ENCODE results near the gene FGD2.

Gene FGD2

DNA sequence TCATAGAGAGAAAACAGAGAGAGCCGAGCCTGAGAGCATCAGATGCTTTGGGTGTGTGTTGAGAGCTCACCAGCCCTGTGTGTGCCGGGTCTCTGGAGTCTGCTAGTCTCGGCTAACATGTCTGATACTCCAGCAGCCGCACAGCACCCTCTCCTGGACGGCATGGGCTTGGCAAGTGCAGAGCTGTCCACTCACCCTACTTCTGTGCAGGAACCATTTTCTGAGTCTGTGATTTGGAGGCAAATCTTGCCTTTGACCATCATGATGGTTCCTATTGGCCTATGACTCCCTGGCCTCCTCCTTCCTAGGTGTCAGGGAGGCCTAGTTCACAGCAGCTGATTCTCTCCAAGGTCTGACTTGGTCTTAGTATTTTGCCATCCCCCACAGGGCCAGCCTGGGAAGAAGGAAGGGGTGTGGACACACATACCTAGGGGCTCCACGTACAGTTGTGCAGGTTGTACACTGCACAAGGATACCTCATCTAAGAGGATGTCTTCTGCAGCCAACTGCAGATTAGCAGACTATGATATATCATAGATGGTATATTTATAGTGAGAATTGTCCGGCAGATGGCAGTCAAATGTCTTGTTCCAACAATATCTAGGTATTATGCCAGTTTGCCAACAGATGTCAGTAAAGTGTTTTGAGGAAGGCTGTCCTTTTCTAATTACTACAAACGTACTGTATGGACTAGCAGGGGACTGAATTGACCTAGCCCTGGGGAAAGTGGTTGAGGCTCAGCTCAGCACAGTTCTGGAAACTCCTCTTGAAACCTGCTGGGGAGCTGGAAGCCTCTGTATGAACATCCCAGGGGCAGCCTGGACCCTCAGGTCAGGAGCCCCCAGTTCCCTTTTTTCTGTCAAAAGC lies 13.0 kb downstream of the FGD2 start:
- DNase-seq, result peak; percentile 81

DNA sequence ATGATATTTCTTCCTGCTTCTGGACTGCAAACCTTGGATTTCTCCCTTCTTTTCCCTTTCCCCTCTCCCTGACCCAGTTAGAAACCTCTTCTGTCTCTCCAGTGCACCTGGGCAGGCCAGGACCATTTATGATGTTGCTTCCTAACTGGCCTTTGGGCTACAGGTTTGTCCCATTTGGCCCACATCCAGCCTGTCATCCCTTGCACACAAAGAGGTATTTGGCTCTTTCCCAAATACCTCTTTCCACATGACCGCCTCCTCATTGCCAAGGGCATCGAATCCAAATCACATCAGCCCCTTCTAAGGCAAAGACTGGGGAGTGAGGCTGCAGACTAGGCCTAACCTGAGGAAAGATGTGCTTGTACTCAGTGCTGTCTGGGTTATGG lies 13.6 kb downstream of the FGD2 start:
- no peak for DNase-seq

DNA sequence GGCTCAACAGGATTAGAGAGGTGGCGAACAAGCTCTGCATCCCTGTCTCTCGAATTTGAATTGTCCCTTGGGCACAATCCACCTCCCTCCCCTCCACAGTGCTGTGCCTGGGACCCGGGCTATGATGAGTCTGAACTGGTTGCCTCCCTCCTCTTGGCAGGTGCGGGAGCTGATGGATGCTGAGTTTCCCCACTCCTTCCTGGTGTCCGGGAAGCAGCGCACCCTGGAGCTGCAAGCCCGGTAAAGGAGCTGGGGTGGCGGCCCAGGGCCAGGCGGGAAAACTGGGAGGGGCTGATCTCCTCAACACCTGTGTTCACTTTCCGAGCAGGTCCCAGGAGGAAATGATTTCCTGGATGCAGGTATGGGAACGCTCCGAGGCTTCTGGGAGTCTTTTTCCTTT lies 14.9 kb downstream of the FGD2 start:
- DNase-seq, result no peak

DNA sequence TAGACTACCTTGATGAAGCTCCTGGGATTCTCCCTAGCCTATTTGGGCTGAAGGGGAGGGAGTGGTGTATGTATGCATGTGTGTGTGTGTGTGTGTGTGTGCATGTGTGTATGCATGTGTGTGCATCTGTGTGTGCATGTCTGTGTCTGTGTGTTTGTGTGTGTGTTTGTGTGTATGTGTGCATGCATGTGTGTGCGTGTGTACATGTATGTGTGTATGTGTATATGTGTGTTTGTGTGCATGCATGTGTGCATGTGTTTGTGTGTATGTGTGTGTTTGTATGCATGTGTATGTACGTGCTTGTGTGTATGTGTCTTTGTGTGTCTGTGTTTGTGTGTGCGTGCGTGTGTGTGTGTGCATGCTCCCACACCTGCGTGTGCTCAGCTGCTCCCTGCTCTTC lies 15.4 kb downstream of the FGD2 start:
- DNase-seq, result no peak

DNA sequence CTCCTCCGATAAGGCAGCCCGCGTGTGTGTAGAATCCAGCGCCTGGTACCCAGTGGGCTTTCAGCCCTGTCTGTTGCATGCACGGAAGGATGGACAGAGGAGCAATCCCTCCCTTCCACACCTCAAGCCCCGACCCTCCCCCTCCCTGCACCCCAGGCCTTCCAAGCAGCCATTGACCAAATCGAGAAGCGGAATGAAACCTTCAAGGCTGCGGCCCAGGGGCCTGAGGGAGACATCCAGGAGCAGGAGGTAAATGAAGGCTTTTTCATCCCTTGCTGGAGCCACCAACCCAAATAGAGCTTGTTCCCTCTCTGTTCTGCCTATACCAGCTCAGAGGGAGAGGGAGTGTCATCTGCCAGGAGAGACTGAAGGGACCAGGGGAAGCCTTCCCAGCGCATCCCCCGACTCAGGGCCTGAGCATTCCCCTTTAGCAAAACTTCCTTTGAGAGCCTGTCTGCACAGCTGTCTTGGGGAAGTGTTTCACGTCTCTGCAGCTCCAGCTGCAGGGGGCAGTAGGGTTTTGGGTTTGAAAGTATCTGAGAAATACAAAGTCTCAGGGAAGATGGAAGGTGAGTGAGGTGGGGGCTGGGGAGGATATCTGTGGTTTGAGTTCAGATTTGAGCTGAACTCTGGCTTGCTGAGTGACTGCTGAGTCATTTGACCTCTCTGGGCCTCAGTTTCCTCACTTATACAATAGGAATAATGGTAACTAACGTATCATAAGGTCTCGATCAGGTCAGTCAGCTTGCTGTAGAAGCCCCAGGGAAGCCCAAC lies 16.1 kb downstream of the FGD2 start:
- DNase-seq, result peak; percentile 58

DNA sequence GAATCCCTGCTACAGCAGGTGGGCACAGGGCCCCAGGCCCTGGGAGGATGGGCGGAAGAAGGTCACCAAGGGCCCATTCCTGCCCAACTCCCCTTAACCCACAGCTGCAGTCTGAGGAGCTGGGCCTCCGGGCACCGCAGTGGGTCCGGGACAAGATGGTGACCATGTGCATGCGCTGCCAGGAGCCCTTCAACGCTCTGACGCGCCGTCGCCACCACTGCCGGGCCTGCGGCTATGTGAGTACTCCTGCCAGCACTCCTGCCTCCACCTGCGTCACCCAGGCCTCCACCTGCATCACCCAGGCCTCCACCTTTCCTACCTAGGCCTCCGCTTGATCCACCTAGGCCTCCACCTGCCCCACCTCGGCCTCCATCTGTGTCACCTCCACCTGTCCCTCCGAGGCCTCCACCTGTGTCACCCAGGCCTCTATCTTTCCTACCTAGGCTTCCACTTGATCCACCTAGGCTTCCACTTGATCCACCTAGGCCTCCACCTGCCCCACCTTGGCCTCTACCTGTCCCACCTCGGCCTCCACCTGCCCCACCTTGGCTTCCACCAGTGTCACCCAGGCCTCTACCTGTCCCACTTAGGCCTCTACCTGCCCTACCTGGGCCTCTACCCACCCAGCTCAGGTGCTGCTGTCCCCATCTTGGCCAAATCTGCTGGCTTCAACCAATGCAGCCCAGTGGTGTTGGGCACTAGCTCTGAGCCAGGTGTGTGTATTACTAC lies 16.8 kb downstream of the FGD2 start:
- DNase-seq, result no peak

DNA sequence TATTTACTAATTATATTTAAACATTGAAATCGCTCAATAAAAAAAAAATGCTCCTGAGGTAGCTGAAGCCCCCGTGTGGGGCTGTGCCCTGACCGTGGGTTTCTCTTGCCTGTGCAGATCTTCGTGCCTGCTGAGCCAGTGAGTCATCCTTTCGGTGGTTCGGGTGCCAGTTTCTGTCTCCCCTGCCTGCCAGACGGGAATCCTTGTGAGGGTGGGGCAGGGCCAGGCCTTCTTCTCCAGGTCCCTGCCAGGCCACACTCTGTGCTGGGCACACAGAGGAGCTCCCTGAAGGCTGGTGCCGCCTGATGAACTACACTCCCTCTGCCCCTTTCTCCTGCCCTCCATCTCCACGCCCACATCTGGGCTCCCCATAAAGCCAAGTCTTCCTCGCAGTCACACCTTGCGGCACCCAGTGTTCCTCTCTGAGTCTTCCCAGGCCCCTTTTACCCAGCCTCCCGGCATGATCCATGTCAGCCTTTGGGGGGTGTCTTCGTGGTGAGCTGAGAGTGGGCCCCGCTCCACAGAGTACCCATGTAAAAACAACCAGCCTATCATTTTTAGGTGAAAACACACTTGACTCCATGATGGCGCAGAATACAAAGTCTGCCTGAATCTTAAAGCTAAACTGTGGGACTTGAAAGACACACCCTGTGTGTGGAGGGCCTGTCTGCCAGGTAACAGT lies 19.3 kb downstream of the FGD2 start:
- no peak for DNase-seq

DNA sequence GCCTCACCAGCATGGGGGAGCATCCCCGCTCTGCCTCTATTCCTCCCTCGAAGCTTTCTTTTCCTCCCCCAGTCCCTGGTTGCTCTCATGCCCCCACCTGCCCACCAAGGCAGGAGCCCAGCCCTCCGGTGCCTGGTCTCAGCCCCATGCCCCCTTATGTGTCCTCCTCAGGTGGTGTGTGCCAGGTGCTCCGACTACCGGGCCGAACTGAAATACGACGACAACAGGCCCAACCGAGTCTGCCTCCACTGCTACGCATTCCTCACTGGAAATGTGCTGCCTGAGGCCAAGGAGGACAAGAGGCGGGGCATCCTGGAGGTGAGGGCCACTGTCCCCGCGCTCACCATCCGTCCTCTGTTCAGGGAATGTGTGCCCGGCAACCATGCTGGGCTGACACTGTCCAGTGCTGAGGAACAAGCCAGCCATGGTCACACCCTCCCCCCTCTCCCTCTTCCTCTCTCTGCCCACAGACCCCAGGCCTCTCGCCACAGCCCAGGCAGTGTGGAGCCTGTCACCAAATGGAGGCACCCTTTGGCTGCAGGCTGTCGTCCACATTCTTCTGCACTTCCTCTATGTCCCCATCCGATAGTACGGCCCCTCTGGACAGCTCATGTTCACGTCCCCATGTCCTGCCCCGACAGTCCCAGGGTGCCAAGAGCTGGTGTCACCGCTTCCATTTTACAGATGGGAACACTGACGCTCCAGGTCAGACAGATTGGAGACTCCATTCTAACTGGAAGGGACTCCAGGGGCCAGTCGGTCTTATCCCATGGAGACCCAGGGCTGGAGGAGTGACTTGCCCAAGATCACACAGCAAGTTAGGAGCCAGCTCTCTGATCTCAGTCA lies 20.4 kb downstream of the FGD2 start:
- DNase-seq, result no peak

DNA sequence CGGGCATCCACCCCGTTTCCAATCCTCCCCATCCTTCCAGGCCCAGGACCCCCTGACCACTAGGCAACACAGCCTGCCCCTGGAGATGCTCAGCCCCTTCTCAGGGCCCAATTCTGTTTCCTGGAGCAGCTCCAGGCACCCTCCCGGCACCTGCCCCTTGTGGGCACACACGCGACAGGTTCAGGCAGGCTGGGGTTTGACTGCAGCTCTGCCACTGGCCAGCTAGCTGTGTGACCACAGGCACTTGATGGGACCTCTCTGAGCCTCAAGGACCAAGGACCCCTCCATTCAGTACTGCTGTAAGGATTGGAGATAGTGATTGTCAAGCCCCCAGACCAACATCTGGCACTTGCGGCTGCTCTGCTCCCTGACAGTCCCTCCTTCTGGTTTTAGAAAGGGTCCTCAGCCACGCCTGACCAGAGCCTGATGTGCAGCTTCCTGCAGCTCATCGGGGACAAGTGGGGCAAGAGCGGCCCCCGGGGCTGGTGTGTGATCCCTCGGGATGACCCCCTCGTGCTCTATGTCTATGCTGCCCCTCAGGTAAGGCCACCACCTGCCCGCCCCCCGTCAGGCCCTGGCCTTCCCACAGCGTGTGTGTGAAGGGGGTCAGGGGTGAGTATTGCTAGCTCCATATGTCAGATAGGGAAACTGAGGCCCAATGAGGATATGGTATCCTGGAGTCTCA lies 21.7 kb downstream of the FGD2 start:
- no peak for DNase-seq

DNA sequence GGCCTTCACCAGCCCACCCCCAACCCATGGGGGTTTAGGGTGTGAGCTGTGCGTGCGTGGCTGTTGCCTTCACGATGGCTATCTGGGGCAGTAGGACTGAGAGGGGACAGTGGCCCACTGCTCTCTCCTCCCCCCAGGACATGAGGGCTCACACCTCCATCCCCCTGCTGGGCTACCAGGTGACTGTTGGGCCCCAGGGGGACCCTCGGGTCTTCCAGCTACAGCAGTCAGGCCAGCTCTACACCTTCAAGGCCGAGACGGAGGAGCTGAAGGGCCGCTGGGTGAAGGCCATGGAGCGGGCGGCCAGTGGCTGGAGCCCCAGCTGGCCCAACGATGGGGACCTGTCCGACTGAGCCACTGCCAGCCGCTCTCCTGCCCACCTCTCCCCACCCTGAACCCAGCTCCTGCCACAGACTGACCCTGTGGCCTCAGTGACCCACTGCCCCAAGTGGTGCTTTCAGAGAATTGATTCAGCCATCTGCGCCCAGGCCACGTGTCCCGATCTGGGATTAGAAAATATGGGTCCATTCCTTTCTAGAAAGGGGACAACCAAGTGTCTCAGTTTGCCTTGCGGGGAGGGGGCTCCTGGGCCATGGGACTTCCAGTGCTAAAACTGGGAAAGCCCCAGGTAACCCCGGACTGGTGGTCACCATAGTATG lies 22.5 kb downstream of the FGD2 start:
- DNase-seq, result no peak

DNA sequence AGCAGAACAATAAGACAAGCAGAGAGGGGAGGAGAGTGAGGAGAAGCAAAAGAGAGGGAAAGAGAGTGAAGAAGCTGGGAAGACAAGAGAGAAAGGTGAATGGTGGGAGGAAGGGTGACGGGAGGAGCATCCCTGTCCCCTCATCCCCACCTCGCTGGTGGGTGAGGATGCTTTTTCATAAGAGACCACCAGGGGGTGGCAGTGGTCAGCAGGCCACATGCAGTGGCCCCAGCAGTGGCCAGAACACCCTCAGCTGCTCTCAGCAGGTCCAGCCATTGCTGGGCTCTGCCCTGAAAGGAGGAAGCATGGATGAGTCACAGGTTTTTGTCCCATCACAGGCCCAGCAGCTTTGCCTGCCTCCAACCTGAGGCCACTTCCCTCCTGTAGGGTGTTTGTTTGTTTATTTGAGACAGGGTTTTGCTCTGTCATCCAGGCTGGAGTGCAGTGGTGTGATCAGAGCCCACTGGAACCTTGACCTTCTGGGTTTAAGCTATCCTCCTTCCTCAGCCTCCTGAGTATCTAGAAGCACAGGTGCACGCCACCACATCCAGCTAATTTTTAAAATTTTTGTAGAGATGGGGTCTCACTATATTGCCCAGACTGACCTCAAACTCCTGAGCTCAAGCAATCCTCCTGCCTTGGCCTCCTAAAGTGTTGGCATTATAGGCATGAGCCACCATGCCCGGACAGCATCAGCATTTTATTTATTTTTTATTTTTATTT lies 24.0 kb downstream of the FGD2 start:
- DNase-seq, result no peak

DNA sequence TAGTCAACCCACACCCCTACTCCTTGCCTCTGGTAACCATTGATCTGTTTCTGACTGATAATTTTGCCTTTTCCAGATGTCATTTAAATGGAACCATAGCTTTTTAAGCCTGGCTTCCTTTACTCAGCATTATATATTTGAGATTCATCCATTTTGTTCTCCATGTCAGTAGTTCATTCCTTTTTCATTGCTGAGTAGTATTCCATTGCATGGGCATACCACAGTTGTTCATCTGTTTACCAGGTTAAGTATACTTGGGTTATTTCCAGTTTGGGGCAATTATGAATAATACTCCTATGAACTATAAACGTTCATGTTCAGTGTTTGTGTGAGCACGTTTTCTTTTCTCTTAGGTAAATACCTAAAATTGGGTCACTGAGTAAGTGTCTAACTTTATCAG lies 25.1 kb downstream of the FGD2 start:
- DNase-seq, result no peak

DNA sequence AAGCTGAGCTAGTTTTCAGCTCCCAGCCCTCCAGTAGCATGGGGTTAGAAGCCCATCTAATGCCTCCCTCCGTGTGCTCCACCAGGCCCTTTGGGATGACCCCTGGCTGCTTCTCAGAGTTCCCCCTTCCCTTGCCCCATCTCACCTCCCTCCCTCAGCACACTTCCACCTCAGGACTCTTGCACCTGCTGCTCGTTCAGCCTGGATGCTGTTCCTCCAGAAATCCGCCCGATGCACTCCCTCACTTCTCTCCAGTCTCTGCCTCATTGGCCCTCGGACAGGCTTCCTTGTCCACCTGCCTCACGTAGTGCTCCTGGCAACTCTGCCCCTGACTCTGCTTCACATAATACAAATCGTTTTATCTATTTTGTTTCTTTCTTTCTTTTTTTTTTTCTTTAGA lies 26.8 kb downstream of the FGD2 start:
- no peak for DNase-seq

DNA sequence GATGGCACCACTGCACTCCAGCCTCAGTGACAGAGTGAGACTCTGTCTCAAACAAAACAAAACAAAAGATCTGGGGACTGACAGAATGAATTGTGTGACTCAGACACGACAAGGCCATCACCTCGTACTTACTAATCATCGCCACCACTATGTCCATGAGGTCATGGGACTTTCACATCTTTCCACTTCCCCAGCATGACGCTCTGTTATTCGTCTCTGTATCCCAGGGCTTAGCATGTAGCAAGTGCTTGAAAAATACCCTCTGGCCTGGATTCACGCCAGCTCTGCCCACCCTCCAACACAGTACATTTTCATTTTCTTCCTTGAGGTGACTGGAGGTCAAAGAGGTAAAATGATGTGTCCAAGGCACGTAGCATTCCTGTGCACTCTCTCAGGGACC lies 27.8 kb downstream of the FGD2 start:
- DNase-seq, result no peak

DNA sequence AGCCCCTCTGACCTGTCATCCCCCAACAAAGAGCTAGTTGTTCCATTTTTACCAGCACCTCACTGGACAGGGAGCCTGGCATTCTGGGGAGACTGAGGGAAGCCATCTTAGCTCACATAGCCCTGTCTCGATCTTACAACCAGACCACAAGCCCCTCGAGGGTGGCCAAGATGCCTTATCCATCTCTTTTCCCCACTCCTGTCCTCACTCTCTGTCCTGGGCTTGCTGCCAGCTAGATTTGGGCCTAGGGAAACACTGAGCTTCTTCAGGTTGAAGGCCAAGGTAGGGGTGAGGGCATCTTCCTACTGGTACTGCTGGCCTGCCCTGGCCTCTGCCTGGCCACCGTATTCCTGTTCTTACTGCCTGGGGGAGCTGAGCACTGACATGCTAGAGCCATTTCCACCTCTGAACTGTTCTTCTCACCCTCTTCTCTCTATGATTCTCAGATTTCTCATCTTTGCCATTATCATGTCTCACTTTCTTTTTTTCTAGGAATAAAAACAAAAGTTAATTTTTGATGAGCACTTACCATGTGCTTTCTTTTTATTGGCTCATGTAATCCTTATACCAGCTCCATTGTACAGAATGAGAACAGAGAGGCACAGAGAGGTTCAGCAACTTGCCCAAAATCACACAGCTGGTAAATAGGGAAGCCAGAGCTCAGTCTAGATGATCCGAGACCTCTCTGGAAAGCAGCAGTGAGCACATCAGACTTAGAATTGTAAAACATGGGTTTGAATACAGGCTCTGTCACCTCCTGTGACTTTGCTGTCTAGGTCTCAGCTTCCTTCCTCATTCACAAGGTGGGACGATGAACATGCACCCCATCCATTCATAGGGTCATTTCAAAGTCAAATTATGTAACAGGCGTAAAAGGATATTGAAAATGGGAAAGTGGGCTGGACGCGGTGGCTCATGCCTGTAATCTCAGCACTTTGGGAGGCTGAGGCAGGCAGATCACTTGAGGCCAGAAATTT lies 28.7 kb downstream of the FGD2 start:
- DNase-seq, result no peak

DNA sequence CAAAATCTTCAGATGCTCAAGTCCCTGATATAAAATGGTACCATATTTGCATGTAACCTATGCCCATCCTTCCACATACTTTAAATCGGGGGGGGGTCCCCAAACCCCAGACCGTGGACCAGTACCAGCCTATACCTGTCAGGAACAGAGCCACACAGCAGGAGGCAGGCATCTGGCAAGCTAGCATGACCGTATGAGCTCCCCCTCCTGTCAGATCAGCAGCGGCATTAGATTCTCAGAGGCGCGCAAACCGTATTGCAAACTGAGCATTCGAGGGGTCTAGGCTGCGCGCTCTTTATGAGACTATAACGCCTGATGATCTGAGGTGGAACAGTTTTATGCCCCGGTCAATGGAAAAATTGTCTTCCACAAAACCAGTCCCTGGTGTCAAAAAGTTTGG lies 30.7 kb downstream of the FGD2 start:
- no peak for DNase-seq

DNA sequence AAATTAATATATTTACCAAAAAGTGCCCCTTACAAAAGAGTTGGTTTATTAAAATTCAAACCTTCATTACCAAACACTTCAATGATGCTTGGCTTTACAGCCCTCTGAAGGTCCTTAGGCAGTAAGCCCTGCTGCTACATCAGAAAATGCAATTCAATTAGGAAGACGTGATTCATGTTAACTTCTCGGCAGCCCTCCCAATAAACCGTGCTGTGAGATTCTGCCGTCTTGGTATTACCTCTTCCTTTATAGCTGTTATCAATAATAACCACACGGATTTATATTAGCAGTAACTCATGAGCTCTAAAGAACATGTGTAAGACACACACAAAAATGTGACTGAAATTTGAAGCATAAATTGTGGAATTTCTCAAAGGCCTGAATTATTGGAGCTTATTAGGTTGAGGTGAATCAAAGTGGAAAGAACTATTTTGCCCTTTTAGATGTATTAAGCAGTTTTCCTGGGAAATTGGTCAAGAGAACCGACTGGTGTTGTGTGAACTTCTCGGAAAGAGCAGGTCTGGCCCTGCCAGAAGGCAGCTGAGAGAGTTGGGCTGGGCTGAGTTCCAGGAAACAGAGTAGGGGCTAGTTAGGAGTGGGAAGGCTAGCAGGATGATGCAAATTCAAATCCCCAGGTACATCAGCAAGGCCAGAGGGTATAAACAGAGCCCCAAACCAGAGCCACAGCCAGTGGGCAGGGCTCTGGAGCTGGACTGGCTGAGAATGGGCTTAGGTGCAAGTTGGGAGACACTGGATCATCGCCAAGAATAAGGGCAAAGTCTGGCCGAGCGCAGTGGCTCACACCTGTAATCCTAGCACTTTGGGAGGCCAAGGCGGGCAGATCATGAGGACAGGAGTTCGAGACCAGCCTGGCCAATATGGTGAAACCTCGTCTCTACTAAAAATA lies 33.1 kb downstream of the FGD2 start:
- no peak for DNase-seq

DNA sequence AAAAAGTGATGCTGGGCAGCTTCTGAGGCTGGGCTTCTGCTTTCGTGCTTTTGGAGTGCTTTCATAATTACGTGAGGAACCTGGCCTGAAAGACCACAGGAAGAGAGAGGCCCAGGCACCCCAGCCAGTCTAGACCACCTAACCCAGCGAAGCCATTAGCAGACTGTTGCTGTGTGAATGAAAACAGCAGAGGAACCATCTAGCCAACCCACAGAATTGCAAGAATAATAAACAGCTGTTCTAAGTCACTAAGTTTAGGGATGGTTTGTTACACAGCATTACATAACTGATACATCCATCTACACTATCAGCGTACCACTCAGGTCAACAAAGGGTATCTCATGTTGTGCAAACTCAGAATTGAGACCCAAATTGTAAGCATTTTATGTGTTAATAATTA lies 34.5 kb downstream of the FGD2 start:
- DNase-seq, result no peak

Measured in effector CD4-positive, alpha-beta T cell (primary cell).